Stomach (tissue), 9 donors: ENCODE data around the gene SFRP5. TPM values are rescaled to one million over a fixed set of nuclear protein-coding genes. Genes with fewer than 3 reads are reported as not detected.

Experiments used
- DNase-seq, 2 donors: peaks; one replicate each; pipeline versions ENCODE4 v3.0.0 to v3.0.0-alpha.2; 2013 to 2019
- H3K27ac ChIP-seq, 5 donors: fragments of 200-600 bp in 4 of 5; sonication (generic) in 4 of 5; one replicate each; pipeline ENCODE4 v1.5.1; 2013 to 2019; ENCODE audit warnings: mild to moderate bottlenecking in 1 of 5, moderate library complexity in 1 of 5
- H3K27me3 ChIP-seq, 3 donors: fragments of 200-600 bp; sonication (generic); one replicate each; pipeline ENCODE4 v1.5.1; 2017 to 2019; ENCODE audit warnings: mixed run types in 1 of 3
- H3K36me3 ChIP-seq, 4 donors: fragments of 200-600 bp; sonication (generic); 1 replicate in 3 of 4; 2 replicates in 1 of 4; pipeline ENCODE4 v1.5.1; 2016 to 2019
- H3K4me1 ChIP-seq, 4 donors: fragments of 200-600 bp; sonication (generic); one replicate each; pipeline ENCODE4 v1.5.1; 2016 to 2019
- H3K4me3 ChIP-seq, 4 donors: fragments of 200-600 bp; sonication (generic) in 3 of 4; one replicate each; pipeline ENCODE4 v1.5.1; 2016 to 2019; ENCODE audit warnings: mild to moderate bottlenecking in 1 of 4
- H3K9me3 ChIP-seq, 4 donors: fragments of 200-600 bp; sonication (generic); one replicate each; pipeline ENCODE4 v1.5.1; 2016 to 2019
- EP300 ChIP-seq: sonication (generic); formaldehyde crosslinking; IDR thresholded peaks from one replicate; pipeline ENCODE4 v1.6.1; 2017; ENCODE audit warnings: antibody characterized with exemption
- POLR2A ChIP-seq, 4 donors: fragments of 450-650 bp; IDR thresholded peaks; one replicate each; pipeline ENCODE4 v1.6.1; 2016; ENCODE audit warnings: antibody characterized with exemption in 4 of 4, control low read depth in 2 of 4, mild to moderate bottlenecking in 1 of 4, moderate library complexity in 1 of 4
- POLR2AphosphoS5 ChIP-seq, 3 donors: sonication (generic); formaldehyde crosslinking; IDR thresholded peaks; one replicate each; pipeline ENCODE4 v1.6.1; 2016; ENCODE audit warnings: antibody characterized with exemption in 3 of 3
- WGBS, 5 donors: extraction: QIAGEN DNeasy Blood & Tissue Kit in 3 of 5; methylation state at CpG; one replicate each; pipeline versions ENCODE4 v1.1.5 to v1.1.7; 2013 to 2018; 5-methylcytosine and 5-hydroxymethylcytosine counted together
- intact Hi-C: fragments of 100-400 bp; cut with DNase I; formaldehyde crosslinking; loops from one replicate; pipeline ENCODE4 v1.15.1; 2023; ENCODE audit warnings: low total_unique reads
- polyA plus RNA-seq, 3 donors: library from polyadenylated mRNA; stranded (reverse); fragments of 200-250 nt; gene quantifications; one replicate each; pipeline ENCODE4 v1.2.3, GENCODE V29; 2013
- total RNA-seq, 5 donors: library from RNA; depleted of rRNA; stranded (reverse); fragments of >200 nt; gene quantifications; one replicate each; pipeline versions ENCODE4 v1.1.0 to v1.2.3, GENCODE V29; 2014 to 2016
- TF ChIP-seq, protein P1 (sequence below), 7 experiments: fragments of 450-650 bp in 4 of 7; fragments of 200-600 bp in 3 of 7; sonication (generic) in 3 of 7; IDR thresholded peaks; one replicate each; pipeline ENCODE4 v1.5.1; 2016 to 2019; ENCODE audit warnings: antibody characterized with exemption in 7 of 7, control low read depth in 2 of 7, mild to moderate bottlenecking in 1 of 7
- donor health status: healthy with polysubstance abuse.
- donor health status: Bipolar disorder and iron deficiency.
- donor health status: healthy.

Gene SFRP5
- total and polyA plus RNA-seq, 8 donors, result 0.45 to 8.4 (median 2.1) TPM; not detected in 1

DNA sequence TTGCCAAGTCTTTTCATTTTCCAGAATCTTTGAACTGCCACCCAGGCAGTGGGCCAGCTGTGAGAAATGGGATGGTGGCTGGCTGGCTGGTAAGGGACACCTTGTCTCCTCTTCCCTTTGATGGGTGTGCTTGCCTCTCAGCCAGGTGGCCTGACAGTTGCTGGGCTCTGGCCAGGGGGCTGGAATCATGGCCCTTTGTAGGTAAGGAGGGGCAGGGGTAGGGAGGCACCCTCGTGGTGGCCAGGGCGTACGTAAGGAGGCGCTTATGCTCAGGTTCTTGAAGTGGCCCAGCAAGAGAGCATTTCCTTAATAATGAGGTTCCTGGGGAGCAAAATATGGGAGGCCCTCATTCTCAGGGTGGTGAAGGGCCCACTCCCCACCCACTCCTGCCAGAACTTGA is 44.8 kb upstream of the SFRP5 start:
- 76 to 92% (median 86%) methylated on average over 4 of the region's 4 CpGs for WGBS, 5 donors
- Histone ChIP-seq H3K4me1 (no peaks in the 10 kb centered on the region), H3K4me3 (no peak overlapping the region), H3K36me3 (no peaks in the 10 kb centered on the region), H3K9me3 (no peaks in the 10 kb centered on the region), H3K27ac (no peak overlapping the region), H3K27me3 (peaks cover 0 to 40% (median 2%) of the 10 kb centered on the region in 3 donors)
- intact Hi-C loops, result no loop called here
- no peak for DNase-seq
- TF ChIP-seq POLR2A (IDR thresholded peaks at IDR 0.05) (no peak), POLR2AphosphoS5 (IDR thresholded peaks at IDR 0.05) (no peak), EP300 (no peak)
- TF ChIP-seq, protein P1, sequence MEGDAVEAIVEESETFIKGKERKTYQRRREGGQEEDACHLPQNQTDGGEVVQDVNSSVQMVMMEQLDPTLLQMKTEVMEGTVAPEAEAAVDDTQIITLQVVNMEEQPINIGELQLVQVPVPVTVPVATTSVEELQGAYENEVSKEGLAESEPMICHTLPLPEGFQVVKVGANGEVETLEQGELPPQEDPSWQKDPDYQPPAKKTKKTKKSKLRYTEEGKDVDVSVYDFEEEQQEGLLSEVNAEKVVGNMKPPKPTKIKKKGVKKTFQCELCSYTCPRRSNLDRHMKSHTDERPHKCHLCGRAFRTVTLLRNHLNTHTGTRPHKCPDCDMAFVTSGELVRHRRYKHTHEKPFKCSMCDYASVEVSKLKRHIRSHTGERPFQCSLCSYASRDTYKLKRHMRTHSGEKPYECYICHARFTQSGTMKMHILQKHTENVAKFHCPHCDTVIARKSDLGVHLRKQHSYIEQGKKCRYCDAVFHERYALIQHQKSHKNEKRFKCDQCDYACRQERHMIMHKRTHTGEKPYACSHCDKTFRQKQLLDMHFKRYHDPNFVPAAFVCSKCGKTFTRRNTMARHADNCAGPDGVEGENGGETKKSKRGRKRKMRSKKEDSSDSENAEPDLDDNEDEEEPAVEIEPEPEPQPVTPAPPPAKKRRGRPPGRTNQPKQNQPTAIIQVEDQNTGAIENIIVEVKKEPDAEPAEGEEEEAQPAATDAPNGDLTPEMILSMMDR (IDR thresholded peaks at IDR 0.05), result no peak

DNA sequence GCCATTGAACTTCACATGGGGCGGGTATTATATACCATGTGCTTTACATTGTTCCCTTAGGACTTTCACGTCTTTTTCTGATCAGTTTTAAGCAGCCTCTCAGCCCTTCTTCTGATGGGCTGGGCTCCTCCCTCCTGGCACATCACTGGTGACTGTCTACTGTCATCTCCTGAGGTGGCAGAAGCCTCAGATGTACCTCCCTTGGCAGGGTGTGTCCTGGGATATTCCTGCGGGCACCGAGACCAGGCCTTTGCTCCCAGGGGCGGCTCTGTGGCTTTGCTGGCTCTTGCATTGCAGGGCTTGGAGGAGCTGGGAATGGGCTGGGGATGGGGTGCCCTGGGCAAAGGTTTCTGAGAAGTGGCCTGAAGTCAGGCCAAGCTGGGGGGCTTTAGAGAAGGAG is 43.2 kb upstream of the SFRP5 start:
- Histone ChIP-seq H3K27ac (no peak overlapping the region), H3K9me3 (no peaks in the 10 kb centered on the region), H3K4me1 (no peaks in the 10 kb centered on the region), H3K4me3 (no peak overlapping the region), H3K36me3 (no peaks in the 10 kb centered on the region), H3K27me3 (peaks cover 0 to 39% (median 0%) of the 10 kb centered on the region in 3 donors)
- 72 to 88% (median 85%) methylated on average over 4 to 5 of the region's 5 CpGs for WGBS, 5 donors
- DNase-seq, result no peak
- intact Hi-C loops, result no loop called here
- no peak for TF ChIP-seq EP300
- TF ChIP-seq, protein P1 (IDR thresholded peaks at IDR 0.05), result no peak
- TF ChIP-seq POLR2A (IDR thresholded peaks at IDR 0.05), result no peak
- no peak for TF ChIP-seq POLR2AphosphoS5 (IDR thresholded peaks at IDR 0.05)

DNA sequence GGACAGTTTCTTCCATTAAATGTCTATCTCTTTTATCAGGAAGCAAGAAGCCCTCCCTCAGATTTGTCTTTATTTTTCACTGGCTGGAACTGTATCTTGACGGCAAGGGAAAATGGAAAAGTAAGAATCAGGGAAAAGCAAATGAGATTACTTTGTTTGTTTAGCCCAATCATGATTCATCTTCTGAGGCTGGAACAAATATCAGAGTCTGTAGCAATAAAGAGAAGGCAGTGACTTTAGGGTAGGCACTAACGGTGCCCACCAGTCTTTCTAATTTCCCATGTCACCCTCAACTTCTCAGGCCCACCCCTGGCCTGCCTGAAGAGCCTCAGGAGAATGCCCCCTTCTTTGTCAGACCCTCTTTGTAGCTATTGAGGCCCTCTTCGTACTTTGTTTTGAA is 41.5 kb upstream of the SFRP5 start:
- peaks cover 0 to 32% (median 0%) of the 10 kb centered on the region in 3 donors for H3K27me3 ChIP-seq
- TF ChIP-seq, protein P1 (IDR thresholded peaks at IDR 0.05), result no peak
- no peak for TF ChIP-seq EP300
- TF ChIP-seq POLR2A (IDR thresholded peaks at IDR 0.05), result no peak
- TF ChIP-seq POLR2AphosphoS5 (IDR thresholded peaks at IDR 0.05), result no peak
- H3K36me3 ChIP-seq, result no peaks in the 10 kb centered on the region
- 35 to 50% (median 37%) methylated on average over 3 of the region's 3 CpGs for WGBS, 5 donors
- H3K9me3 ChIP-seq, result no peaks in the 10 kb centered on the region
- H3K4me3 ChIP-seq, result no peak overlapping the region
- intact Hi-C loops, result no loop called here
- no peak overlapping the region for H3K27ac ChIP-seq
- no peaks in the 10 kb centered on the region for H3K4me1 ChIP-seq
- DNase-seq, result no peak

DNA sequence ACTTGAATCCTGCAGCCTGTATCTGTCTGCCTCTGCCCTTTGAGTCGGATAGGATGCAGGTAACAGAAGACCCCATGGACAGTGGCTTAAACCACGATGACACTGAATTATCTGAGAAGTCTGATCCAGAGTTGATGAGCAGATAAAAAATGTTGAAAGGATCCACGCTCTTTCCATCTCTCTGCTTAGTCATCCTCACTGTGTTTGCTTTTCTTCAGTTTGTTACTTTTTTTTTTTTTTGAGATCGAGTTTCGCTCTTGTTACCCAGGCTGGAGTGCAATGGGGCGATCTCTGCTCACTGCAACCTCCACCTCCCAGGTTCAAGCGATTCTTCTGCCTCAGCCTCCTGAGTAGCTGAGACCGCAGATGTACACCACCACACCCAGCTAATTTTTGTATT is 40.9 kb upstream of the SFRP5 start:
- no peak overlapping the region for H3K27ac ChIP-seq
- no peak overlapping the region for H3K4me3 ChIP-seq
- TF ChIP-seq POLR2A (IDR thresholded peaks at IDR 0.05), result no peak
- TF ChIP-seq POLR2AphosphoS5 (IDR thresholded peaks at IDR 0.05), result no peak
- TF ChIP-seq EP300, result no peak
- TF ChIP-seq, protein P1 (IDR thresholded peaks at IDR 0.05), result no peak
- no peaks in the 10 kb centered on the region for H3K36me3 ChIP-seq
- no peaks in the 10 kb centered on the region for H3K4me1 ChIP-seq
- H3K9me3 ChIP-seq, result no peaks in the 10 kb centered on the region
- intact Hi-C loops, result no loop called here
- no peak for DNase-seq
- peaks cover 0 to 32% (median 0%) of the 10 kb centered on the region in 3 donors for H3K27me3 ChIP-seq
- WGBS, 5 donors, result 66 to 72% (median 70%) methylated on average over 8 of the region's 8 CpGs
